A549 treated with AZD2906 at 1 μM for 4 hours (cell line): ENCODE data around the gene SERF1B. TPM values are rescaled to one million over a fixed set of nuclear protein-coding genes. Genes with fewer than 3 reads are reported as not detected.

ENCODE experiments used
- total RNA-seq: library from RNA; stranded (reverse); fragments of 200-300 nt; extraction: Qiagen RNA extraction; gene quantifications from 5 replicates; pipeline ENCODE4 v1.2.3, GENCODE V29; 2022

SERF1B gene
- 67.8 to 79.6 TPM (median 72.0 TPM) in 5 replicates for total RNA-seq

GRCh38 chr5:70025106-70025844 lies at the start of gene SERF1B:
Gene SERF1B, plus strand, starts transcription at chr5:70025251. Its CDS starts 201 bp downstream, at chr5:70025452.

Other genes with a start within 250 kb of the SERF1B start
- 35.6 to 56.8 TPM (median 39.8 TPM) in 5 replicates for gene SMN2, start 24.4 kb downstream of the SERF1B start, total RNA-seq